Uterus (tissue), 2 donors: Measurements from ENCODE around the gene IGLL1.

Experiments used
- CTCF ChIP-seq, 4 experiments: fragments of 200-600 bp in 2 of 4; fragments of 450-650 bp in 2 of 4; sonication (generic) in 2 of 4; IDR thresholded peaks; one replicate each; pipeline ENCODE4 v1.5.1; 2016 to 2019; ENCODE audit warnings: antibody characterized with exemption in 4 of 4, mild to moderate bottlenecking in 2 of 4, moderate library complexity in 1 of 4
- POLR2A ChIP-seq, 2 donors: fragments of 450-650 bp; IDR thresholded peaks; one replicate each; pipeline ENCODE4 v1.6.1; 2016; ENCODE audit warnings: antibody characterized with exemption in 2 of 2, mild to moderate bottlenecking in 1 of 2, moderate library complexity in 1 of 2

GRCh38 chr22:23626286-23626975 lies 46.3 kb upstream of the IGLL1 start:
- TF ChIP-seq POLR2A (IDR thresholded peaks at IDR 0.05) (no peak), CTCF (IDR thresholded peaks at IDR 0.05) (no peak)
